Body of pancreas (tissue), 4 donors: ENCODE measurements around the gene TASL.

ENCODE experiments used
- CTCF ChIP-seq, 7 experiments: fragments of 450-650 bp in 4 of 7; fragments of 200-600 bp in 3 of 7; sonication (generic) in 3 of 7; IDR thresholded peaks; one replicate each; pipeline ENCODE4 v1.5.1; 2016 to 2019; ENCODE audit warnings: antibody characterized with exemption in 7 of 7
- POLR2A ChIP-seq, 3 donors: fragments of 450-650 bp; IDR thresholded peaks; one replicate each; pipeline ENCODE4 v1.6.1; 2016; ENCODE audit warnings: antibody characterized with exemption in 3 of 3, mild to moderate bottlenecking in 2 of 3

GRCh38 chrX:30538271-30538670, 39.3 kb downstream of the TASL start:
- TF ChIP-seq CTCF (IDR thresholded peaks at IDR 0.05) (no peak), POLR2A (IDR thresholded peaks at IDR 0.05) (no peak)
